HG03442 (cell line): ENCODE data around the gene GFI1B.
A peak's percentile ranks its signal among the peaks of the same experiment; 100 is the strongest.

ENCODE experiments used
- ATAC-seq: cut with Tn5 transposase; IDR thresholded peaks from one replicate; pipeline ENCODE4 v1.9.1; 2021; ENCODE audit warnings: mild to moderate bottlenecking, moderate library complexity; ENCODE audit not compliant: unreplicated experiment

Gene GFI1B

GRCh38 chr9:132978451-132979131, at the start of gene GFI1B:
Gene GFI1B, plus strand, starts transcription at chr9:132978694. Its CDS starts 7,985 bp downstream, at chr9:132986679.
- no peak for ATAC-seq

DNA sequence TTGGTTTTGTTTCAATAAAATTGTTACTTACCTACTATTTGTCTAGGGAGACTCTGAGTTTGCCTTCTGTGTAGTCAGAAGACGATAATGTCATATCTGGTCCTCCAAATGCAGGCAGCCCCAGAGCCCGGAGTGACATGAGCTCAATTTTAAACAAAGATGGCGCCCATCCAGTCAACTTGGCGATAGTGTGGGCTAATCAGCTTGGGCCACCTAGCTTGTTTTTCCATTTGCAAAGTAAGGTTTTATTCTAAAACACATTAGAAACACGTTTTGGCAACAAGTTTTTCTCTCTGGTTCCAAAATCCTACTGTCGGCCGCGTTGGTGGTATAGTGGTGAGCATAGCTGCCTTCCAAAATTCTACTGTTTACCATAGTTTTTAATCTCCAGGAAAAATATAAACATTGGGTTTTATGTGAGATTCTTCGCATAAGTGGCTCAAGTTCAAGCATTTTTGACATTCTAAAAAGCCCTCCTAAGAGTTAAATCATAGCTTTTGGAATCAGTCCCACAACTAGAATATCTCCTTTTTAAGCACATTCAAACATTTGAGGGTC, 47.2 kb upstream of the GFI1B start:
- no peak for ATAC-seq

DNA sequence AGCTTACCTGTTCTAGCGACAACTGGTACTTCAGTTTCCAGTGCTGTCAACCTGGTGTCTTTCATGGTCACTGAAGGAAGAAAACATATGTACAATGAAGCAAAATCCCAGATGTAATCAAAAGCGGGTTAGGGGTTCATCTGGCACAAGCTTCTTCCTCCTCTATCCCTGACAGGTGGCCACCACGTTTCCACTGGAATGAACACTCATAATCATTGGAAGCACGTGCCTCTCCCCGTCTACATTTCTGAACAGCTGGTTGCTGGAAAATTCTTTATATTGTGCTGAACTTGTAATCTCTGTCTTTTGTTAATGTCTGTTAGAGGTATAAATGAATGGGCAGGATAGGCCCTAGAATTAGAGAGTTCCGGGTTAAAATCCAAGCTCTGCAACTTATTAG, 43.5 kb upstream of the GFI1B start:
- ATAC-seq, result no peak

- ATAC-seq, result no peak
Observed at GRCh38 chr9:132937463-132937901, 41.0 kb upstream of the GFI1B start.

DNA sequence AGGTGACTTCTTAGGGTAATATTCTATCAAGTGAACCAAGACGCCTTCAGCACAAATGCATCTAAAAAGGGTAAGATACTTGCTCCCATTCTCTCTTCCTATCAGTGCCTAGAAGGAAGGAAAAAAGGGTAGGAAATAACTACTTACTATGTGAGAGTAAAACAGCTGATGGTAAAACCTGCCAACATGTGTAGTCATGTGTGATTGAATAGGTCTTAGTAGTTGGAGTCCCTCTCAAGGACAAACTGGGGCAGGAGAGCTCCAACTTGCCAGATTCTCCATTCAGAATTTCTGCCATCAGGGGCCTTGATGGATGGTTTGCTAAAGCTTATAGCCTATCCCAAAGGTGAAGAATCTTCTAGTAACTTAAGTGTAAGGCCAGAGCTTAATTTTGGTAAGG, 39.3 kb upstream of the GFI1B start:
- no peak for ATAC-seq

- no peak for ATAC-seq
Observed at GRCh38 chr9:132942541-132943182, 35.8 kb upstream of the GFI1B start.

DNA sequence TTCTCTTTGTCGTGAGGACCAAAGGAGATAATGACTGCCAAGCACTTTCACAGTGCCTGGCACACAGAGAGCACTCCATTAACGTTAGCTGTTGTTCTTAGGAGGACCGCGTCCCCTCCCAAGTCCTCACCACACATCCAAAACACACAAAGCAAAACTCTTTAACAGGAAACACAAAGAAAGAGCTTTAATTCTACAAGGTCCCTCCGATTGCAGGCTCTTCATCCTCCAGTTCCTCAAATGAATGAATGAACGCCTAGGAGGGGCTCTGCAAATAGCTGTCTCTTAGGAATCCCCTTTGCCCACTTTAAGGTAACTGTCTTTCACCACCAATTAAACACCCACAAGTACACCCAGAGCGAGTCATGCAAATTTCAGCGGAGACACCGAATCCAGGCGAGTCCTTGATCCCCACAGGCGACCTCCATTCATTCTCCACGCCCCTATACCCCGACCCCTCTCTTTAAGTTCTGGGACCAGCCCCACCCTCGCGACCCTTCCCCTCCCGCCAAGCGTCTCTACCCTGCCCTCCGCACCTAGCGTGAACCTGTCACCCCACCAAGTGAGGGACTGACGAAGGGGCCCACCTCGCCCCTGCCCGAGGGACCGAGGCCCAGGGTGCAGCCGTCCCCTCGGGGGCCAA, 34.7 kb upstream of the GFI1B start:
- peak; percentile 8 for ATAC-seq

GRCh38 chr9:132944294-132945185, 34.0 kb upstream of the GFI1B start, which contains the start of gene TSC1:
Gene TSC1, minus strand, starts transcription at chr9:132944616. Its CDS starts 15,744 bp downstream, at chr9:132928872.
- peak; percentile 54 for ATAC-seq

DNA sequence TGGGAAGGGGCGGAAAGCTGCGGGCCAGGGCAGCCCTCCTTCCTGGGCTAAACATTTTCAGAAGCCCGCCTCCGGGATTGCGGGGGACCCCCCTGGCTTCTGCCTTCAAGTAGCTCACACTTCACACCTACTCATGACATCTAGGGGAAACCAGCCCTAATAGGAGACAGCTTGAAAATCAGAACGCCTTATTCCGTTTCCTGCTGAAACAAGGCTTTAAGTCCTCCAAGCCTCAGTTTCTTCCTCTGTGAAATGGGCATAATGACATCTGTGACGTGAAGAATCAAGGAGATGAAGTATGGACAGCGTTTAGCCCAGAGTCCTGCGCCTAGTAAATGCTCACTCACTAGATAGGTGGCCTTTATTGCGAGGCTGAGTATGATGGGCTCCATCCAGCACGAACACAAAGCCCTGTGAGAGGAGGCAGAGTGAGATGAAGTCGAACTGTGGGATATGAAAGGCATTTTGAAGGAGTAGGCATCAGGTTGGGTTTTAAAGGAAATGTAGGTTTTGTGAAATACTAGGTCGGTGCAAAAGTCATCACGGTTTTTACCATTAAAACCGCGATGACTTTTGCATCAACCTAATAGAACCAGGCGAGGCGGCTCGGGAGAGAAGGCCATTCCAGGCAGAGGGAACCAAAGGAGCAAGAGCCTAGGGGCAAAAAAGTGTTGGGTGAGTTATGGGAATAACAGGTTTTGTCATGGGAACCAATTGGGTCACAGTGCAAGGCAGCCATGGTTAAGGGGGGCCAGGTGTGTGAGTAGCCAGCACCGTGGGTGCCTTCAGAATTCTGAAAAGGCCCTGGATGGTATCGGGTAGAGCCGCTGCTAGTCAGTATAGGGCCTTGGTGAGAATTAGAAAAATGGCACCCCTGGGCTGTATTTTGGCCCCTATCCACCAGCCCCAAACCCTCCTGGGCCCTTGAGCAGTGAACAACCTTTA, 33.0 kb upstream of the GFI1B start:
- no peak for ATAC-seq

DNA sequence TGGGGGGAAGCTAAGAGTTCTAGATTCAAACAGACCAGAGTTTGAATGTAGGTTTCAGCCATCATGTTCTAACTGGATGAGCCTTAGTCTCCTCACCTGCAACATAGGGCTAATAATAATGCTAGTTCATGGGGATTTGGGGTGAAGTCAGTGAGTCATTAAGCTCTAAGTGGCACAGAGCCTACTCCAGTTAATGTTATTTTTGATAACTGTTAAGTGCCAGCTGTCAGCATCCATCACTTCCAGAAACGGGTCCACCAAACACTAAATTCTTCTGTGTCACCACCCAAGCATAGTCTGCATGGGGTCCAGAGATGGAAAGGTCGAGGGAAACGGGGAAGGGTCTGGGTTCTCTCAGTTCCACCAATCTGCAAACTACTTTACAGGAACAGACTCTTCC, 32.3 kb upstream of the GFI1B start:
- ATAC-seq, result no peak

DNA sequence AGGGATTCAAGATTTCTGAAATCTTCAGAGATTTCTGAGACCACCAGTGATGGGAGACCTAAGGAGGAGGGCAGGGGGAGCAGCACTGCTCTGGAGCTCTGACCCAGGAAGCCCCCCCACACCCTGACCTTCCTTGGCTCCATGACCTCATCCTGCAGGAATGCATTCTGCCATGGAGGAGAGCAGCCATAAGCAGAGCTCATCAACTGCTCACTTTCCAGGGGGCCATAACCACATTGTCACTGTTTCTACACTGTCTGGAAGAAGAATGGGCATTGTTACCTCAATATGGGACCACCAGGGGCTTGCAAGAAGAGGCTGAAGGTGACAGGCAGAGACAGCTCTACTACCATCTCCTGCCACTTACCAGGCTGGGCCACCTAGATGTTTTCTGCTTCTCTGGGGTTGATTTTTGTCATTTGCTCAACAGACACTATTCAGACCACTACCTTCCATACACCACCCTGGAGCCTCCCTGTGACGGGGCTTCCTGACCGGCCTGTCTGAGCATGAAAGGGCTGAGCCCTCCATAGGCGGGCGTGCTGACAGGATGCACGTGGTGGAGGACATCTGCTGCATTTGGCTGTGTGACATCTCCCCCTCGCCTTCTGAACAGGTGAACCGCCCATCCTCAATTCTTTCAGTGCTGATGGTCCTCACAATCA, 31.7 kb upstream of the GFI1B start:
- no peak for ATAC-seq

DNA sequence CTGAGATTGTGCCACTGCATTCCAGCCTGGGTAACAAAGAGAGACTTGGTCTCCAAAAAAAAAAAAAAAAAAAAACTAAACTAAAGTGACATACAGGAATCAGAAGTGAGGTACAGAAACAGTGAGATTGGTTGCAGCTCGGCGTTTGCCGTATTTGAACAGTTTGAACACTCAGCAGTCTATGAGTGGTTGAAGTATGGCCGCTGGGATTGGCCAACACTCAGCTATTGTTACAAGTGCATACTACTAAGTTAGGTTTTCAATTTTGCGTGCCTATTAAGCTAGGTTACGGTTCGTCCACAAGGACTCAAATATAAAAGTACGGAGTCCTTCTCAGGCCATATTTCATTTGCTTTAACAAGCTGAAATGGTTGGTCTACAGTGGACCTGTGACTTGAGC, 30.7 kb upstream of the GFI1B start:
- no peak for ATAC-seq

DNA sequence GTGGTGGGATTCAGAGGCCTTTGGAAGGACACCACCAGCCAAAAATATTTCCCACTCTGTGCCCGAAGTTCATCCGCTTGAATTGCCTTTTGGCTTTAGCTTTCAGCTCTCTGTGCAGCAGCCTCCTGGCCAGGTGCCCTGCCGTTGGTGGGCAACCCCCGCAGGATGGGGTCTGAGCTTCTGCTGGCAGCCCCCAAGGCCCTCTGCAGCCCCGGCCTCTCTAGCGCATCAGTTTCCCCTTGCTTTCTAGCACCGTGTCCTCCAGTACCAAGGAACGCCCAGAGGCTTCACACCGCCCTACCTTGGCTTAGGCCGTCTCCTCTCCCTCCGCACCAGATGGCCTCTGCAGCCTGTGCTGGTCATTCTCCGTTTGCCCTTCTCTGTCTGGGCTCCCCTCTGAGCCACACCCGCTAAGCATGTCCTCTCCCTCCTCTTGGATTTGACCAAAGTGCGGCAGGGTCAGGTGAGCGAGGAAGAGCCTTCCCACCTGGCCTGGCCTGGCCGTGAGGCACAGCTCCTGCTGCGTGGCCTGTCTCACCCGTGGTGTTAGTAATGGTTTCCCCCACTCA, 29.9 kb upstream of the GFI1B start:
- ATAC-seq, result no peak

- ATAC-seq, result no peak
Observed at GRCh38 chr9:132949709-132950108, 28.8 kb upstream of the GFI1B start.

DNA sequence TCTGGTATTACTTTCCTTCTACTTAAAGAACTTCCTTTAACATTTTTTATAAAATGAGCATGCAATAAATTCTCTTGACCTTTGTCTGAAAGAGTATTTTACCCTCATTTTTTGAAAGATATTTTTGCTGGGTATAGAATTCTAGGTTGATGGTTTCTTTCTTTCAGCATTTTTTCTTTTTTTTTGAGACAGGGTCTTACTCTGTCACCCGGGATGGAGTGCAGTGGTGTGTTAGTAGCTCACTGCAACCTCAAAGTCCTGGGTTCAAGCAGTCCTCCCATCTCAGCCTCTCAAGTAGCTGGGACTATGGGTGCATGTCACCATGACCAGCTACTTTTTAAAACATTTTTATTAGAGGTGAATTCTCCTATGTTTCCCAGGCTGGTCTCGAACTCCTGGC, 23.4 kb upstream of the GFI1B start:
- ATAC-seq, result no peak

DNA sequence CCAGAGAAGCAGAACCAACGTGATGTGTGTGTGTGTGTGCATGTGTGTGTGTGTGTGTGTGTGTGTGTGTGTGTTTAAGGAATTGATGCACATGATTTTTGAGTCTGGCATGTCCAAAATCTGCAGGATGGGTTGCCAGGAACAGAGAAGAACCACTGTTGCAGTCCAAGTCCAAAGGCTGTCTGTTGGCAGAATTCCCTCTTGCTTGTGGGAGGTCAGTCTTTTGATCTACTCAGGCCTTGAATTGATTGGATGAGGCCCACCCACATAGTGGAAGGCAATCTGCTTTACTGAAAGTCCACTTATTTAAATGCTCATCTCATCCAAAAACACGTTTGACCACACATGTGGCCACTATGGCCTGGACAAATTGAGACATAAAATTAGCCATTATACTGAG, 22.7 kb upstream of the GFI1B start:
- no peak for ATAC-seq

- ATAC-seq, result no peak
Observed at GRCh38 chr9:132957805-132958204, 20.7 kb upstream of the GFI1B start.

DNA sequence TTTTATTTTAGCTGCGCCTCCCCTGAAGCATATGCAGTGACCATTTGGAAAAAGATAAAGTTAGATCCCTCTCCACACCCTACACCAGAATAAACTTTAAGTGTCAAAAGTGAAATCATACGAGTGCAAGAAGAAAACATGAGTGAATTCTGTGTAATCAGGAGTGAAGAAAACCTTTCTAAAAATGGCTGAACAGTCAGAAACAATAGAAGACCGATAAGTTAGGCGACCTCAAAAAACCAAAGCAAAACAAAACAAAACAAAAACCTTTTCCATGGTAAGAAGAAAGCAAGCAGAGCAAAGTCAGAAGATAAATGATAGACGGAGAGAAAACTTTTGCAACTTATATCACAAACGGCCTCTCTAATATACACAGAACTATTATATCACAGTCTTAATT, 17.5 kb upstream of the GFI1B start:
- ATAC-seq, result no peak

DNA sequence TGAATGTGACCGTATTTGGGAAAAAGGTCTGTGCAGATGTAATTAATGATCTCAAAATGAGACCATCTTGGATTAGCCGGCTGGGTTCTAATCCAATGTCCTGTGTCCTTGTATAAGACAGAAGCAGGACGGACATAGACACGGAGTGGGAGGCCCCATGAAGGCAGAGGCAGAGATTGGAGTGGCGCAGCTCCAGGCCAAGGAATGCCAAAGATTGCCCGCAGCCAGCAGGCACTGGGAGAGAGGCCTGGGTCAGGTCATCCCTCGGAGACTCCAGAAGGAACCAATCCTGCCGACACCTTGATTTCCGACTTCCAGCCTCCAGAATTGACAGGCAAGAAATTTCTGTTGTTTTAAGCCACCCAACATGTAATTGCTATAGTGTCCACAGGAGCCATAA, 13.0 kb upstream of the GFI1B start:
- ATAC-seq, result no peak
